ENCODE results near the gene VSX1. TPM values are rescaled to one million over a fixed set of nuclear protein-coding genes. Genes with fewer than 3 reads are reported as not detected.

Gene VSX1
- total and polyA plus RNA-seq, 2 donors (not counting 1 experiment from before 2014, with no cell fraction given): not detected

GRCh38 chr20:25054995-25055629 is 26.8 kb downstream of the VSX1 start:
- peak overlapping the region; percentile 98 for H3K4me2 ChIP-seq (replicated peaks; ENCODE audit: low read depth, low read length, poor library complexity, severe bottlenecking)
- CTCF ChIA-PET: interaction anchor here (0.8 to 4.0 kb wide), 5 partner anchors 10 to 60 kb away, joined by 3 to 23 read pairs (median 3); no protein-coding TSS in a partner anchor
- H3K9me3 Mint-ChIP-seq (ENCODE audit: insufficient read depth): no peaks in the 10 kb centered on the region
- no peak overlapping the region for H3K4me3 ChIP-seq (ENCODE audit: control extremely low read depth in 1 of 5, extremely low read depth in 1 of 5, insufficient read depth in 1 of 5, low read depth in 2 of 5, low read length in 4 of 5)
- peaks cover 0 to 18% of the 10 kb centered on the region in 2 experiments for H3K36me3 ChIP-seq (replicated peaks in 1 of 2; ENCODE audit: control extremely low read depth in 1 of 2, control insufficient read depth in 1 of 2, extremely low read depth in 1 of 2, insufficient read depth in 2 of 2, low read length in 1 of 2)
- H3K27ac Mint-ChIP-seq: peak overlapping the region; percentile 97
- WGBS (ENCODE audit: insufficient coverage): 77% methylated on average over 8 of the region's 10 CpGs
- no peaks in the 10 kb centered on the region for H3K27me3 ChIP-seq (replicated peaks in 1 of 4; ENCODE audit: control extremely low read depth in 1 of 4, control insufficient read depth in 3 of 4, insufficient read depth in 4 of 4, low read length in 3 of 4)
- H3K27me3 Mint-ChIP-seq: no peaks in the 10 kb centered on the region
- no peak for TF ChIP-seq CTCF (IDR thresholded peaks at IDR 0.05)
- no peak for TF ChIP-seq EZH2 (IDR thresholded peaks at IDR 0.05; ENCODE audit: borderline replicate concordance, insufficient read depth, low read depth, low read length, poor library complexity, severe bottlenecking)
- H3K4me1 Mint-ChIP-seq: peaks cover 79% of the 10 kb centered on the region
- DNase-seq: no peak
- H3K27ac ChIP-seq (ENCODE audit: low read length in 2 of 2): peak overlapping the region in 1 of 2 donors; percentile 93
- POLR2A ChIA-PET: interaction anchor here (1.5 to 4.5 kb wide), 2 partner anchors 11 to 17 kb away, joined by 3 to 27 read pairs; no protein-coding TSS in a partner anchor
- no peak overlapping the region for H2AFZ ChIP-seq (ENCODE audit: insufficient read depth, low read depth, low read length, poor library complexity, severe bottlenecking)
- H3K4me1 ChIP-seq (ENCODE audit: control insufficient read depth in 2 of 2, insufficient read depth in 2 of 2, low read length in 2 of 2): peaks cover 75 to 81% of the 10 kb centered on the region in 2 donors
- no peak overlapping the region for H3K9ac ChIP-seq (ENCODE audit: low read length)
- H3K4me3 Mint-ChIP-seq: peak overlapping the region; percentile 79
- H4K20me1 ChIP-seq (ENCODE audit: control insufficient read depth, insufficient read depth, low read length, poor library complexity, severe bottlenecking): peaks cover 58% of the 10 kb centered on the region
- ATAC-seq (ENCODE audit: low read depth): no peak
- intact Hi-C loops (cut with micrococcal nuclease): loop anchor here (5.0 kb wide), 2 partner anchors 567 to 1693 kb away; partner anchors contain the start of genes GZF1 and NANP
- H3K79me2 ChIP-seq (ENCODE audit: control insufficient read depth, insufficient read depth, low read length): peaks cover 69% of the 10 kb centered on the region
- no peaks in the 10 kb centered on the region for H3K9me3 ChIP-seq (ENCODE audit: control extremely low read depth in 1 of 3, control insufficient read depth in 2 of 3, insufficient read depth in 1 of 3, low read length in 2 of 3)

Data from B cell (primary cell).